TTC549 (cell line): Measurements from ENCODE around the gene MKLN1.
"Not testable (repeated sequence)": the region's sequence is repeated elsewhere in the genome, so short reads cannot be mapped to it uniquely, and the experiment has no call there.

Source experiments
- FAIRE-seq: peaks from 2 replicates; lab custom pipeline; 2012; peaks lifted over from hg19 to GRCh38; lab: Jason Lieb, UNC

Gene MKLN1

GRCh38 chr7:131327626-131328376, at the start of gene MKLN1:
Gene MKLN1 (plus strand): TSS chr7:131327876. CDS start chr7:131327900, 24 bp downstream.
- FAIRE-seq, result no peak

GRCh38 chr7:131279044-131279443, 48.6 kb upstream of the MKLN1 start:
- FAIRE-seq, result no peak

DNA sequence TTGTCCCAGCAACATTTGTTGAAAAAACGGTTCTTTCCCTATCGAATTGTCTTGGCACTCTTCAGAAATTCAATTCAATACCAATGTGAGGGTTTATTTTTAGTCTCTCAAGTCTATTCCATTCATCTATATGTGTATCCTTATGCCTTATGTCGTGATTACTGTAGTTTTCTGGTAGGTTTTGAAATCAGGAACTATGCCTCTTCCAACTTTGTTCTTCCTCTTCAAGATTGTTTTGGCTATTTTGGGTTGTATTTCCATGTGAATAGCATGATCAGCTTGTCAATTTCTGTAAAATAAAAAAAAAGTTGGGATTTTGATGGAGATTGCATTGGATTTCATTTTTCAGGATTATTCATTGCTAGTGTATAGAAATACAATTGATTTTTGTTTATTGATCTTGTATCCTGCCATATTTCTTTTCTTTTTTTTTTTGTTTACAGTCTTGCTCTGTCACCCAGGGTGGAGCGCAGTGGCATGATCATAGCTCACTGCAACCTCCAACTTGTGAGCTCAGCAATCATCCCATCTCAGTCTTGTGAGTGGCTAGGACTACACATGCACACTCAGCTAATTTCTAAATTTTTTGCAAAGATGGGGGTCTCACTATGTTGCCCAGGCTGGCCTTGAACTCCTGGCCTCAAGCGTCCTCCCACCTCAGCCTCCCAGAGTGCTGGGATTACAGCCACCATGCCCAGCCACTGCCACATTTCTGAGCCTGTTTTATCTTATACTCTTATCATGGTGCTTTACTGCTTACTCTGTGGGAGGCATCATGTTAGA, 46.2 kb upstream of the MKLN1 start:
- no peak for FAIRE-seq

DNA sequence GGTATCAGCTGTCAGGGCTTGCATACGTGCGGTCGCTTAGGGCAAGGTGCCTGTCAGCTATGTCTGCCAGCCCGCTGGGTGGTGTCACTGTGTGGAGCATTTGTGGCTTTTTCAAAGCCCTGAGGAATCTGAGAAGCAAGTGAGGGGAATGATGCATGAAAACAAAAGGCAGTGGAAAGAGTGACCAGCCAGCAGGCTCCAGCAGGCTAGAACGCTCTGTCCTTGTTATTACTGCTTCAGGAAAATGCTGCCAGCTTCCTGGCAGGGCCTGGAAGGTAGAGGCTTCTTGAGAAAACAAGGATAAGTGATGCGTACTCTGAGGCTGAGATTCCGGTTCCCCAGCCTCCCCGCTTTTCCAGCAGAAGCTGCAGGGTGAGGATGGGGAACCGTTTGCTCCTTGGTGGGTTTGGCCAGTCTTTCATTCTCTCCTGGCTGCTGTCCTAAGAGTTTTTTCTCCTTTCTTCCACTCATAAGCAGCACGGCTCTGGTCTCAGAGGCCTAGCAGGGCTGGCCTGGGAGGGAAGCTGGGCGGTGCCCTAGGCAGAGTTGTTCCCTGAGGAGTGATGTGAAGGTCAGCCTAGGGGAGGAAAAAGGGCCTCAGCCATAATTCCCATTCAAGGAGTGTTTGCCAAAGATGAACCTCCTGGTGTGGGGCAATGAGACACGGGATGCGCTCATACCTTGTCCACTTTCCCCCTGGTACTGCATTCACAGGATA, 42.8 kb upstream of the MKLN1 start:
- FAIRE-seq, result no peak

DNA sequence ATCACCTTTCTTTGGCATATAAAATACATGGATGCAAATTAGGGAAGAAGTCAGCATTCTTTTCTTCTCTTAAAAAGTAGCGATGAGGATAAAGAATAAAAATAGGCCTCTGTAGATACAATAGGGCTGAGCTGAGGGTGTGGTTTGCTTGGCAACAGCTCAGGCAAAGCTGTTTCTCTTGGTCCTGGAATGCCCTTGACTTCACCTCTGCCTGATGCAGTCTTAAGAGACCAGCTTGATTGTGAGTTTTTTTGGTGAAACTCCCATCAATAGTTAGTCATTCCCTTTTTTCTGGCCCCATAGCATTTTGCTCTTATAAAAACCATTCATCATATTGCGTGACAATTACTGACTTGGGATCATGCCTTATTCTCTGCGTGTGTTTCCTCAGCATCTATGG, 42.1 kb upstream of the MKLN1 start:
- FAIRE-seq, result no peak

GRCh38 chr7:131288450-131288849, 39.2 kb upstream of the MKLN1 start:
- FAIRE-seq, result no peak

DNA sequence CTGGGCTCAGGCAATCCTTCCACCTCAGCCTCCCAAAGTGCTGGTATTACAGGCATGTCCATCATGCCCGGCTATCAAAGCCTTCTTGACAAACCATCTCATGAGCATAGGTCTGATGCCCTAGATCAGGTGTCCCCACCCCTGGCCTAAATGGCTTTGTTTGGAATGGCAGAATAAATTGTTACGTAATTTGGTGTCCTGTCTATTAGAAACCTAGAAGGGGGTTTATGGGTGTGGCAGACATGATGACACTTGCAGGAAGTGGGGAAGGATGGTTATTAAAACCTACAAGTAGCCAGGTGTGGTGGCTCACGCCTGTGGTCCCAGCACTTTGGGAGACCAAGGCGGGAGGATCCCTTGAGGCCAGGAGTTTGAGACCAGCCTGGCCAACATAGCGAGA, 38.6 kb upstream of the MKLN1 start:
- no peak for FAIRE-seq

- no peak for FAIRE-seq
Observed at GRCh38 chr7:131292141-131292905, 35.4 kb upstream of the MKLN1 start.

GRCh38 chr7:131293018-131293417, 34.7 kb upstream of the MKLN1 start:
- no peak for FAIRE-seq

DNA sequence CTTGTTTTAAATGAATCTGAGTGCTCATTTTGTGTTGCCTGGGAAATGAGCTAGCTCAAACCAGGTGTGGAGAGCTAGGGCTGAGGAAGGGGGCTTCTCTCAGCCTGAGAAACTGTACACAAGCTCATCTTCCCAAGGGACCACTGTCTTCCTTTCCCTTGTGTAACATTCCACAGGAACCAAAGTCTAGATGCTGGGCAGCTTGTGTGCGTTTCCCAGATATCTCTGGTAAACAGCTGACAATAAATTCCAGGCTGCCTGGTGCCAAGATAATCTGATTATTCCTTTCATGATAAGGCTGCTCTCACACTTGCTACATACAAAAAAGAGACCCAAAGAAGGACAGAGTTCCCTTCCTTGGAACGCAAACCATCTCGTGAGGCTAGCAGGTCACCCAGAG, 33.1 kb upstream of the MKLN1 start:
- FAIRE-seq, result no peak

GRCh38 chr7:131298608-131298992, 29.1 kb upstream of the MKLN1 start:
- no peak for FAIRE-seq

DNA sequence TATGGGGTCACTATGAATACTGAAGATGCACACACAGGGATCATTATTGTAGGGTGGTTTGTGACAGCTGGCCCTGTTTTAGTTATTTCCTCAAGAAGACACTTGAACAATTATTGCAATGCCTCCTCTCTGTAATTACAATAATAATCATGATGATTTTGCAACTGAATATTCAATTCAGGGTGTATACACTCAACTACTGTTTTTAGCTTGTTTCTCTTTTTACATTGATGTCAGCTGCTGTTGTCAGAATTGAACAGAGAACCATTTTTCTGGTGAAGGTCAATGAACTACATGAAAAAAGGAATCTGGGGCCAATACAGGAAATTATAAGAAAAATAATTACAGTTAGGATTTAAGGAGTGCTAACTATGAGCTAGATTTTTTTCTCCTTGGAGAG, 28.6 kb upstream of the MKLN1 start:
- no peak for FAIRE-seq

- no peak for FAIRE-seq
Observed at GRCh38 chr7:131300078-131300477, 27.6 kb upstream of the MKLN1 start.

DNA sequence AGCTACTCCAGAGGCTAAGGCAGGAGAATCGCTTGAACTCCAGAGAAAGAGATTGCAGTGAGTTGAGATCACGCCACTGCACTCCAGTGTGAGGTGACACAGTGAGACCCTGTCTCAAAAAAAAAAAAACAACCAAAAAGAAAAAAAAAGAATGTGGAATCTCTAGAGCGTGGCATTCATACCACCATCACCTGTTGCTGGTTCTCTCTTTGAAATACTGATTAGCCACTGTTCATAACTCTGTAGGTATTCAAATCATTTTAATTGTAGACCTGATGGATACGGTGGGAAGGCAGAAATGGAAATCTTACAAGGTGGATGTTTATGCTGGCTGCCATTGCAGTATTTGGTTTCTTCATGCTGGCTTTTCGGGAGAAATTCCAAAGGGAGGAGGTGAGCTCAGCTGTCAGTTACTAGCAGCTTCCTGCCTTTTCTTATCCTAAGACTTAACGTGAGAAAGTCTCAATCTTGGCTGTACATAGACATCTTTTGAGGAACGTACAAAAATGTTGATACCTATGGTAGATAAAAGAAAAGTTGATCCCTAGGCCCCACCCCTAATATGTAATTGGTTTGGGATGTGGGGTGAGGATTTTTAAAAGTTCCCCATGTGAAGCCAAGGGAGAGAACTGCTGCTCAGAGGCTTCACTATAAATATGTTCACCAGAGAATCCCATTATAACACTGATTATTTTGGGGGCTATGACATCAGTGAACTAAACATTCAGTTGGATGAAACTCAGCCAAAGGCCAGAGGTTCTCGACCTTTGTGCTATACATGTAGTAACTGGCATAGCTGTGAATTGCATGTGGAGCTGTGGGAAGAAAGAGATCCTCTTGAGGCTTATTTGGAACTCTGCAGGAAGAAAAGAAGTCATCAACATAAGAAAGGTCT, 26.9 kb upstream of the MKLN1 start:
- no peak for FAIRE-seq

- no peak for FAIRE-seq
Observed at GRCh38 chr7:131302446-131302845, 25.2 kb upstream of the MKLN1 start.

DNA sequence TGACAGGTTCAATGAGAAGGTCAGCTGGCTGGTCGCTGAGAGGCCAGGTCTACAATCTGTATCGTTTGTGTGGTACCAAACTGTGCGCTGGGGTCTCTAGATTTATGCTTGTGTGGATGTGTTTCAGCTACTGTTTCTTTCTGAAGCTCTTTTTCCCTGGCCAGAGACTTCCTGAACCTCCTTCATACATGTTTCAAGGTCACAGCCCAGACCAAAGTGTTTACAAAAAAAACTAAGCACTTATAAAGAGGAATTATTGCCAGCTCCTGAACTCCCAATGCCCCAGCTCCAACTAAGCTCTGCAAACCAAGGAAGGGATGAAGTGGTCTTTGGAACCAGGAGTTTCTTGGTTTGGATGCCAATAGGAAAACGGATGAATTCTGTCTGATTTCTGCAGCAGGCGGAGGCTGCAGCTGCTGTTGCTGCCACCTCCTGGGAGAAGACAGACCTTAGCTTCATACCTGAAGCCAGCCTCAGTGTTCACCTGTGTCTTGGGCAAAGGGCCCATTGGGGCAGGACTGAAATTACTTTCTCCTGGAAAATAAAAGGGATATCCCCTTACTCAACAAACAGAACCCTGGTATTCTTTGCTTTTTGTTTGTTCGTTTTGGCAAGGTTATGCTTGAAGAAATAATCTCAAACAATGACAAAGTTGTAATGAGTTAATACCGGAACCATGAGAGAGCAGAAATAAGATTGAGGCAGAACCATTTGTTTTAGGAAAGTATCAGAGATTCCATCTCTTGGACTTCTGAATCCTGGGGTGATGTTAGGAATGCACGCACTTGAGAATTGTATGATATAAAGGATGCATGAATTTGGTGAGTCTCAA, 24.6 kb upstream of the MKLN1 start:
- no peak for FAIRE-seq

- FAIRE-seq, result no peak
Observed at GRCh38 chr7:131305152-131305551, 22.5 kb upstream of the MKLN1 start.

GRCh38 chr7:131306041-131306440, 21.6 kb upstream of the MKLN1 start:
- FAIRE-seq, result not testable (repeated sequence)

GRCh38 chr7:131306777-131307176, 20.9 kb upstream of the MKLN1 start:
- no peak for FAIRE-seq

DNA sequence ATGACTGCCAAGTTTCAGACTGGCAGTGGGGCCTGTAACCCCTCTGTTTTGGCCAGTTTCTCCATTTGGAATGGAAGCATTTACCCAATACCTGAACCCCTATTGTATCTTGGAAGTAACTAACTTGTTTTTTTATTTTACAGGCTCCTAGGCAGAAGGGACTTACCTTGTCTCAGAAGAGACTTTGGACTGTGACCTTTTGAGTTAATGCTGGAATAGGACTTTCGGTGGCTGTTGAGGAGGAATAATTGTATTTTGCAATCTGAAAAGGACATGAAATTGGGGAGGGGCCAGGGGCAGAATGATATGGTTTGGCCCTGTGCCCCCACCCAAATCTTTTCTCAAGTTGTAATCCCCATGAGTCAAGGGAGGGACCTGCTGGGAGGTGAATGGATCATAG, 20.0 kb upstream of the MKLN1 start:
- no peak for FAIRE-seq
